ENCODE measurements around the gene GJD2.

- no peak for TF ChIP-seq CTCF (IDR thresholded peaks at IDR 0.05)
- TF ChIP-seq POLR2A (IDR thresholded peaks at IDR 0.05): no peak
These were observed 2.5 kb upstream of the GJD2 start for GRCh38 chr15:34757262-34757661.
